K562 (cell line): Measurements from ENCODE around the gene NRXN3. TPM values are rescaled to one million over a fixed set of nuclear protein-coding genes. Genes with fewer than 3 reads are reported as not detected.

ENCODE experiments used
- CREB1 ChIP-seq, 2 experiments: sonication (generic) in 1 of 2; formaldehyde crosslinking in 1 of 2; IDR thresholded peaks; 2 replicates each; pipeline versions ENCODE4 v1.6.1 to v1.8.0; 2012 to 2022; ENCODE audit warnings: inconsistent platforms in 1 of 2, mild to moderate bottlenecking in 1 of 2, missing genetic modification reagents in 1 of 2, moderate library complexity in 1 of 2
- CREM ChIP-seq: IDR thresholded peaks from 2 replicates; pipeline ENCODE4 v1.6.1; 2014; ENCODE audit warnings: antibody characterized with exemption, low read depth
- FOSL1 ChIP-seq: fragments of 200-800 bp; sonication (Bioruptor generic); conservative IDR thresholded peaks from 2 replicates; pipeline ENCODE4 v1.6.1; 2016; ENCODE audit warnings: missing genetic modification characterization, missing compliant biosample characterization
- GTF3C2 ChIP-seq: IDR thresholded peaks from 3 replicates; pipeline ENCODE4 v1.6.1; 2011; ENCODE audit warnings: borderline replicate concordance, mild to moderate bottlenecking, moderate library complexity; ENCODE audit not compliant: insufficient read length; ENCODE audit errors: extremely low read depth
- KLF16 ChIP-seq: IDR thresholded peaks from 2 replicates; pipeline ENCODE4 v1.6.1; 2016; ENCODE audit warnings: antibody characterized with exemption
- MAFG ChIP-seq: fragments of 450-650 bp; conservative IDR thresholded peaks from 2 replicates; pipeline ENCODE4 v1.6.1; 2016; ENCODE audit warnings: missing genetic modification characterization, missing compliant biosample characterization
- NFRKB ChIP-seq: fragments of 450-650 bp; IDR thresholded peaks from 2 replicates; pipeline ENCODE4 v1.6.1; 2016; ENCODE audit warnings: low read depth
- NFXL1 ChIP-seq: fragments of 450-650 bp; formaldehyde crosslinking; IDR thresholded peaks from 2 replicates; pipeline ENCODE4 v1.4.0; 2021; ENCODE audit warnings: mild to moderate bottlenecking
- NR2C1 ChIP-seq, 2 experiments: fragments of 450-650 bp; IDR thresholded peaks; 2 replicates each; pipeline ENCODE4 v1.6.1; 2017; ENCODE audit warnings: mild to moderate bottlenecking in 2 of 2, antibody characterized with exemption in 1 of 2, inconsistent platforms in 1 of 2, missing compliant biosample characterization in 1 of 2, missing genetic modification characterization in 1 of 2
- PREB ChIP-seq: sonication (generic); formaldehyde crosslinking; IDR thresholded peaks from 2 replicates; pipeline ENCODE4 v1.8.1; 2023; ENCODE audit warnings: mild to moderate bottlenecking, missing genetic modification reagents
- RBM34 ChIP-seq: fragments of 200-400 bp; formaldehyde crosslinking; IDR thresholded peaks from 2 replicates; pipeline ENCODE4 v1.6.1; 2018; ENCODE audit warnings: low read length, borderline replicate concordance; ENCODE audit not compliant: insufficient read depth
- SMARCE1 ChIP-seq: fragments of 450-650 bp; IDR thresholded peaks from 2 replicates; pipeline ENCODE4 v1.7.1; 2016; ENCODE audit warnings: mild to moderate bottlenecking
- THRAP3 ChIP-seq: fragments of 450-650 bp; IDR thresholded peaks from 2 replicates; pipeline ENCODE4 v1.6.1; 2016; ENCODE audit warnings: mild to moderate bottlenecking, inconsistent platforms, borderline replicate concordance
- ZNF436 ChIP-seq: fragments of 250-450, 450-650 bp; sonication (Bioruptor Pico); formaldehyde crosslinking; IDR thresholded peaks from 2 replicates; pipeline ENCODE4 v1.7.0; 2020; ENCODE audit warnings: mild to moderate bottlenecking
- polyA plus RNA-seq, 8 experiments: library from polyadenylated mRNA; depleted of rRNA in 4 of 8; stranded (reverse) in 5 of 8; unstranded in 3 of 8; fragments of >200 nt; fragmentation: Nextera tagmentation in 2 of 8; fragmentation: Illumina TruSeq in 1 of 8; extraction: Ambion mirVana in 2 of 8; extraction: Trizol in 1 of 8; gene quantifications; 2 replicates each; pipeline versions ENCODE4 v1.2.1 to v1.2.3, GENCODE V29; 2011 to 2014; ENCODE audit warnings: inconsistent platforms in 1 of 8, missing spikeins in 1 of 8
- total RNA-seq, 7 experiments: library from RNA; depleted of rRNA in 6 of 7; stranded (reverse); fragments of >200 nt in 6 of 7; fragmentation: Illumina TruSeq in 2 of 7; extraction: Trizol in 2 of 7; gene quantifications; 2 replicates each; pipeline versions ENCODE4 v1.2.1 to v1.2.3, GENCODE V29; 2011 to 2021; ENCODE audit warnings: low replicate concordance in 1 of 7
- TF ChIP-seq, protein P1 (sequence below): sonication (generic); formaldehyde crosslinking; IDR thresholded peaks from 2 replicates; pipeline ENCODE4 v1.8.0; 2023; ENCODE audit warnings: mild to moderate bottlenecking, missing genetic modification reagents
- TF ChIP-seq, protein P2 (sequence below), 2 experiments: IDR thresholded peaks; 2 replicates each; pipeline ENCODE4 v1.6.1; 2012; ENCODE audit warnings: improper control_type of control experiment in 2 of 2, low read depth in 2 of 2, low read length in 2 of 2, borderline replicate concordance in 1 of 2

NRXN3 gene
- total and polyA plus RNA-seq, 9 of the 15 experiments (the other 6 are each of a cell fraction or from before 2014, with no cell fraction given) = 0.09 TPM; not detected in 8

GRCh38 chr14:78135450-78135891 is 34.7 kb upstream of the NRXN3 start (continued):
- no peak for TF ChIP-seq CREM
- no peak for TF ChIP-seq CREB1 (IDR thresholded peaks at IDR 0.05)
- no peak for TF ChIP-seq CREB1 (CRISPR knock-in tag; IDR thresholded peaks at IDR 0.05)
- no peak for TF ChIP-seq NR2C1 (IDR thresholded peaks at IDR 0.05)
- no peak for TF ChIP-seq NR2C1 (tag; IDR thresholded peaks at IDR 0.05)
- TF ChIP-seq ZNF436 = no peak
- TF ChIP-seq, protein P1, sequence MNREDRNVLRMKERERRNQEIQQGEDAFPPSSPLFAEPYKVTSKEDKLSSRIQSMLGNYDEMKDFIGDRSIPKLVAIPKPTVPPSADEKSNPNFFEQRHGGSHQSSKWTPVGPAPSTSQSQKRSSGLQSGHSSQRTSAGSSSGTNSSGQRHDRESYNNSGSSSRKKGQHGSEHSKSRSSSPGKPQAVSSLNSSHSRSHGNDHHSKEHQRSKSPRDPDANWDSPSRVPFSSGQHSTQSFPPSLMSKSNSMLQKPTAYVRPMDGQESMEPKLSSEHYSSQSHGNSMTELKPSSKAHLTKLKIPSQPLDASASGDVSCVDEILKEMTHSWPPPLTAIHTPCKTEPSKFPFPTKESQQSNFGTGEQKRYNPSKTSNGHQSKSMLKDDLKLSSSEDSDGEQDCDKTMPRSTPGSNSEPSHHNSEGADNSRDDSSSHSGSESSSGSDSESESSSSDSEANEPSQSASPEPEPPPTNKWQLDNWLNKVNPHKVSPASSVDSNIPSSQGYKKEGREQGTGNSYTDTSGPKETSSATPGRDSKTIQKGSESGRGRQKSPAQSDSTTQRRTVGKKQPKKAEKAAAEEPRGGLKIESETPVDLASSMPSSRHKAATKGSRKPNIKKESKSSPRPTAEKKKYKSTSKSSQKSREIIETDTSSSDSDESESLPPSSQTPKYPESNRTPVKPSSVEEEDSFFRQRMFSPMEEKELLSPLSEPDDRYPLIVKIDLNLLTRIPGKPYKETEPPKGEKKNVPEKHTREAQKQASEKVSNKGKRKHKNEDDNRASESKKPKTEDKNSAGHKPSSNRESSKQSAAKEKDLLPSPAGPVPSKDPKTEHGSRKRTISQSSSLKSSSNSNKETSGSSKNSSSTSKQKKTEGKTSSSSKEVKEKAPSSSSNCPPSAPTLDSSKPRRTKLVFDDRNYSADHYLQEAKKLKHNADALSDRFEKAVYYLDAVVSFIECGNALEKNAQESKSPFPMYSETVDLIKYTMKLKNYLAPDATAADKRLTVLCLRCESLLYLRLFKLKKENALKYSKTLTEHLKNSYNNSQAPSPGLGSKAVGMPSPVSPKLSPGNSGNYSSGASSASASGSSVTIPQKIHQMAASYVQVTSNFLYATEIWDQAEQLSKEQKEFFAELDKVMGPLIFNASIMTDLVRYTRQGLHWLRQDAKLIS (CRISPR knock-in tag) = no peak
- 0 out of 2 replicates have a peak, but pooled peaks have one; percentile 16 for TF ChIP-seq SMARCE1
- TF ChIP-seq, protein P2, sequence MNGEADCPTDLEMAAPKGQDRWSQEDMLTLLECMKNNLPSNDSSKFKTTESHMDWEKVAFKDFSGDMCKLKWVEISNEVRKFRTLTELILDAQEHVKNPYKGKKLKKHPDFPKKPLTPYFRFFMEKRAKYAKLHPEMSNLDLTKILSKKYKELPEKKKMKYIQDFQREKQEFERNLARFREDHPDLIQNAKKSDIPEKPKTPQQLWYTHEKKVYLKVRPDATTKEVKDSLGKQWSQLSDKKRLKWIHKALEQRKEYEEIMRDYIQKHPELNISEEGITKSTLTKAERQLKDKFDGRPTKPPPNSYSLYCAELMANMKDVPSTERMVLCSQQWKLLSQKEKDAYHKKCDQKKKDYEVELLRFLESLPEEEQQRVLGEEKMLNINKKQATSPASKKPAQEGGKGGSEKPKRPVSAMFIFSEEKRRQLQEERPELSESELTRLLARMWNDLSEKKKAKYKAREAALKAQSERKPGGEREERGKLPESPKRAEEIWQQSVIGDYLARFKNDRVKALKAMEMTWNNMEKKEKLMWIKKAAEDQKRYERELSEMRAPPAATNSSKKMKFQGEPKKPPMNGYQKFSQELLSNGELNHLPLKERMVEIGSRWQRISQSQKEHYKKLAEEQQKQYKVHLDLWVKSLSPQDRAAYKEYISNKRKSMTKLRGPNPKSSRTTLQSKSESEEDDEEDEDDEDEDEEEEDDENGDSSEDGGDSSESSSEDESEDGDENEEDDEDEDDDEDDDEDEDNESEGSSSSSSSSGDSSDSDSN (IDR thresholded peaks at IDR 0.05; ENCODE audit: borderline replicate concordance in 1 of 2, low read depth in 2 of 2, low read length in 2 of 2) = no peak
- no peak for TF ChIP-seq PREB
- TF ChIP-seq NFXL1 = no peak
- no peak for TF ChIP-seq RBM34
- no peak for TF ChIP-seq THRAP3
- peak; percentile 37 for TF ChIP-seq MAFG (tag)
- TF ChIP-seq KLF16 = no peak
- peak; percentile 86 for TF ChIP-seq FOSL1 (tag)
- TF ChIP-seq NFRKB = no peak
- TF ChIP-seq GTF3C2 = no peak
